Activated CD8-positive, alpha-beta T cell treated with anti-CD3 and anti-CD28 coated beads for 36 hours (primary cell): ENCODE measurements around the gene GALNT6. TPM values are rescaled to one million over a fixed set of nuclear protein-coding genes. Genes with fewer than 3 reads are reported as not detected.

ENCODE experiments used
- ATAC-seq: fragments of 200-7000 bp; cut with Tn5 transposase; one replicate; pipeline ENCODE4 v1.10.0; 2021; ENCODE audit warnings: mild to moderate bottlenecking, moderate library complexity
- CTCF ChIA-PET: fragments of 350-600 bp; sonication (Branson Sonifier 250); formaldehyde crosslinking; loops from one replicate; lab custom pipeline; 2021; ENCODE audit warnings: antibody characterized with exemption; lab: Charles Lee
- POLR2A ChIA-PET: fragments of 350-600 bp; sonication (Branson Sonifier 250); formaldehyde crosslinking; loops from one replicate; lab custom pipeline; 2021; ENCODE audit warnings: antibody characterized with exemption; lab: Charles Lee
- DNase-seq: peaks from one replicate; pipeline ENCODE4 v3.0.0-alpha.2; 2020
- H3K27ac Mint-ChIP-seq: one replicate; pipeline ENCODE4 v1.8.0; 2021; ENCODE audit warnings: mild to moderate bottlenecking, mixed read lengths
- H3K27me3 Mint-ChIP-seq: one replicate; pipeline ENCODE4 v1.8.0; 2021; ENCODE audit warnings: mixed read lengths
- H3K36me3 Mint-ChIP-seq: one replicate; pipeline ENCODE4 v1.8.0; 2021; ENCODE audit warnings: low read depth, mixed read lengths
- H3K4me1 Mint-ChIP-seq: one replicate; pipeline ENCODE4 v1.8.0; 2021; ENCODE audit warnings: low read depth, mixed read lengths
- H3K4me3 Mint-ChIP-seq: one replicate; pipeline ENCODE4 v1.8.0; 2021; ENCODE audit warnings: mild to moderate bottlenecking, moderate library complexity, mixed read lengths
- H3K9me3 Mint-ChIP-seq: one replicate; pipeline ENCODE4 v1.8.0; 2021; ENCODE audit warnings: mixed read lengths
- CTCF ChIP-seq: fragments of 200-600 bp; IDR thresholded peaks from one replicate; pipeline ENCODE4 v1.8.0; 2022; ENCODE audit warnings: antibody characterized with exemption, mild to moderate bottlenecking
- intact Hi-C: fragments of 100-400 bp; cut with micrococcal nuclease; formaldehyde crosslinking; loops from one replicate; pipeline ENCODE4 v1.10.0; 2022
- total RNA-seq, 2 experiments: library from RNA; stranded (reverse); gene quantifications; one replicate each; pipeline ENCODE4 v1.2.3, GENCODE V29; 2021

Gene GALNT6
- total RNA-seq, result 10 to 100 TPM; 18.0 to 22.3 TPM

- H3K4me1 Mint-ChIP-seq, result peaks cover 74% of the 10 kb centered on the region
- no peaks in the 10 kb centered on the region for H3K27me3 Mint-ChIP-seq
- DNase-seq (peak; percentile 75), ATAC-seq (peak; percentile 47)
- intact Hi-C loops, result no loop called here
- ChIA-PET CTCF (no interaction called here), POLR2A (interaction anchor here (0.6 to 4.6 kb wide), 7 partner anchors 9 to 429 kb away, joined by 3 to 30 read pairs (median 4); no protein-coding TSS in a partner anchor)
- H3K27ac Mint-ChIP-seq, result peak within 1 kb of the TSS; percentile 78
- TF ChIP-seq CTCF, result no peak
- peaks cover 7% of the 10 kb centered on the region for H3K36me3 Mint-ChIP-seq
- H3K9me3 Mint-ChIP-seq, result no peaks in the 10 kb centered on the region
- peak within 1 kb of the TSS; percentile 89 for H3K4me3 Mint-ChIP-seq
Measured at GRCh38 chr12:51391283-51392123, at the start of gene GALNT6. Gene GALNT6 (minus strand): TSS chr12:51391406. CDS start chr12:51379781, 11,625 bp downstream.

GRCh38 chr12:51439330-51439729 is 48.1 kb upstream of the GALNT6 start:
- H3K9me3 Mint-ChIP-seq, result no peaks in the 10 kb centered on the region
- no peaks in the 10 kb centered on the region for H3K27me3 Mint-ChIP-seq
- intact Hi-C loops, result no loop called here
- DNase-seq, result no peak
- peaks cover 12% of the 10 kb centered on the region for H3K4me1 Mint-ChIP-seq
- H3K27ac Mint-ChIP-seq, result no peak overlapping the region
- no peaks in the 10 kb centered on the region for H3K36me3 Mint-ChIP-seq
- CTCF ChIA-PET, result interaction anchor here (1.4 kb wide), 1 partner anchor 15 kb away, joined by 3 read pairs; the partner anchor contains the start of gene SLC4A8
- POLR2A ChIA-PET, result no interaction called here
- no peak overlapping the region for H3K4me3 Mint-ChIP-seq
- TF ChIP-seq CTCF, result no peak
- no peak for ATAC-seq

GRCh38 chr12:51437431-51437830 is 46.2 kb upstream of the GALNT6 start:
- no peak for DNase-seq
- H3K27ac Mint-ChIP-seq, result no peak overlapping the region
- no peaks in the 10 kb centered on the region for H3K36me3 Mint-ChIP-seq
- H3K4me1 Mint-ChIP-seq, result peaks cover 12% of the 10 kb centered on the region
- H3K4me3 Mint-ChIP-seq, result no peak overlapping the region
- ChIA-PET POLR2A (no interaction called here), CTCF (interaction anchor here (0.7 to 1.7 kb wide), 4 partner anchors 15 to 95 kb away, joined by 3 to 4 read pairs (median 3); no protein-coding TSS in a partner anchor)
- TF ChIP-seq CTCF, result no peak
- intact Hi-C loops, result no loop called here
- no peaks in the 10 kb centered on the region for H3K27me3 Mint-ChIP-seq
- no peak for ATAC-seq
- H3K9me3 Mint-ChIP-seq, result no peaks in the 10 kb centered on the region

GRCh38 chr12:51434305-51434704 is 43.1 kb upstream of the GALNT6 start:
- TF ChIP-seq CTCF, result no peak
- Mint-ChIP-seq H3K4me1 (peaks cover 1% of the 10 kb centered on the region), H3K27ac (no peak overlapping the region), H3K9me3 (no peaks in the 10 kb centered on the region), H3K27me3 (no peaks in the 10 kb centered on the region), H3K4me3 (no peak overlapping the region), H3K36me3 (no peaks in the 10 kb centered on the region)
- intact Hi-C loops, result no loop called here
- ATAC-seq (no peak), DNase-seq (no peak)
- ChIA-PET CTCF (no interaction called here), POLR2A (no interaction called here)

- H3K36me3 Mint-ChIP-seq, result no peaks in the 10 kb centered on the region
- CTCF ChIA-PET, result interaction anchor here (2.1 to 2.4 kb wide), 2 partner anchors 12 to 100 kb away, joined by 9 to 11 read pairs; no protein-coding TSS in a partner anchor
Measured at GRCh38 chr12:51432921-51433320, 41.7 kb upstream of the GALNT6 start.

More at GRCh38 chr12:51432921-51433320, 41.7 kb upstream of the GALNT6 start:
- no peak for DNase-seq
- no peaks in the 10 kb centered on the region for H3K9me3 Mint-ChIP-seq
- POLR2A ChIA-PET, result interaction anchor here (1.1 kb wide), 1 partner anchor 63 kb away, joined by 3 read pairs; no protein-coding TSS in a partner anchor
- H3K27ac Mint-ChIP-seq, result no peak overlapping the region
- H3K4me1 Mint-ChIP-seq, result no peaks in the 10 kb centered on the region
- TF ChIP-seq CTCF, result no peak
- intact Hi-C loops, result no loop called here
- ATAC-seq, result no peak
- H3K4me3 Mint-ChIP-seq, result no peak overlapping the region
- H3K27me3 Mint-ChIP-seq, result no peaks in the 10 kb centered on the region
